OCI-LY3 (cell line): ENCODE results near the gene ADARB1.

ENCODE experiments used
- H2AFZ ChIP-seq: fragments of 200-600, 300-600 bp; shearing (Covaris generic); 2 replicates; pipeline ENCODE4 v1.6.0; 2014; ENCODE audit warnings: antibody characterized with exemption, low read depth, low read length
- H3K27ac ChIP-seq: fragments of 200-600, 300-600 bp; sonication (generic); 2 replicates; pipeline ENCODE4 v1.5.1; 2014; ENCODE audit warnings: mild to moderate bottlenecking, low read length, moderate library complexity, mixed read lengths
- H3K27me3 ChIP-seq: fragments of 200-600, 300-600 bp; sonication (generic); 2 replicates; pipeline ENCODE4 v1.6.1; 2014; ENCODE audit warnings: low read depth, low read length, mixed read lengths
- H3K36me3 ChIP-seq: fragments of 200-600, 300-600 bp; sonication (generic); replicated peaks from 2 replicates; pipeline ENCODE3; 2014; ENCODE audit warnings: low read depth, low read length, mixed read lengths
- H3K4me1 ChIP-seq: fragments of 300-600, 200-600 bp; sonication (generic); 2 replicates; pipeline ENCODE4 v1.6.1; 2014; ENCODE audit warnings: low read length, mixed read lengths
- H3K4me2 ChIP-seq: fragments of 200-600, 300-600 bp; sonication (generic); 2 replicates; pipeline ENCODE4 v1.6.1; 2014; ENCODE audit warnings: low read length, mixed read lengths
- H3K4me3 ChIP-seq: fragments of 300-600, 200-600 bp; sonication (generic); 2 replicates; pipeline ENCODE4 v1.5.1; 2014; ENCODE audit warnings: antibody characterized with exemption, mild to moderate bottlenecking, low read length, moderate library complexity
- H3K79me2 ChIP-seq: fragments of 300-600, 200-600 bp; shearing (Covaris generic); 2 replicates; pipeline ENCODE4 v1.6.1; 2014; ENCODE audit warnings: mild to moderate bottlenecking, low read length, mixed read lengths
- H3K9ac ChIP-seq: fragments of 300-600, 200-600 bp; shearing (Covaris generic); 2 replicates; pipeline ENCODE4 v1.6.0; 2014; ENCODE audit warnings: mild to moderate bottlenecking, low read length, moderate library complexity
- H3K9me3 ChIP-seq: fragments of 200-600, 300-600 bp; shearing (Covaris generic); 2 replicates; pipeline ENCODE4 v1.6.1; 2014; ENCODE audit warnings: low read length, mixed read lengths; ENCODE audit not compliant: insufficient read depth
- H4K20me1 ChIP-seq: fragments of 200-600, 300-600 bp; sonication (generic); 2 replicates; pipeline ENCODE4 v1.6.1; 2016; ENCODE audit warnings: low read length, mixed read lengths; ENCODE audit not compliant: insufficient read depth
- CTCF ChIP-seq: fragments of 200-600, 300-600 bp; sonication (generic); IDR thresholded peaks from 2 replicates; pipeline ENCODE4 v1.5.1; 2014; ENCODE audit warnings: antibody characterized with exemption, low read length, low read depth
- EZH2phosphoT487 ChIP-seq: fragments of 200-600 bp; shearing (Covaris generic); IDR thresholded peaks from 2 replicates; pipeline ENCODE4 v1.6.1; 2018; ENCODE audit warnings: antibody characterized with exemption, mixed run types, low read depth

The ADARB1 gene

GRCh38 chr21:45059121-45059520 is 15.3 kb upstream of the ADARB1 start:
- Histone ChIP-seq H3K27me3 (peaks cover 6% of the 10 kb centered on the region; the same call in 1 of the 2 replicates), H4K20me1 (no peaks in the 10 kb centered on the region), H3K4me2 (no peak overlapping the region), H3K9me3 (no peaks in the 10 kb centered on the region), H3K27ac (no peak overlapping the region), H3K4me3 (no peak overlapping the region), H3K79me2 (no peaks in the 10 kb centered on the region), H3K4me1 (no peaks in the 10 kb centered on the region), H3K36me3 (no peaks in the 10 kb centered on the region), H3K9ac (no peak overlapping the region), H2AFZ (no peak overlapping the region)
- TF ChIP-seq EZH2phosphoT487 (no peak), CTCF (no peak)

GRCh38 chr21:45060089-45060488 is 14.3 kb upstream of the ADARB1 start:
- H3K9me3 ChIP-seq, result no peaks in the 10 kb centered on the region
- peaks cover 6% of the 10 kb centered on the region; the same call in 1 of the 2 replicates for H3K27me3 ChIP-seq
- no peaks in the 10 kb centered on the region for H3K36me3 ChIP-seq
- TF ChIP-seq CTCF (no peak), EZH2phosphoT487 (no peak)
- no peaks in the 10 kb centered on the region for H3K4me1 ChIP-seq
- no peak overlapping the region for H3K4me2 ChIP-seq
- H3K27ac ChIP-seq, result no peak overlapping the region
- no peaks in the 10 kb centered on the region for H4K20me1 ChIP-seq
- H2AFZ ChIP-seq, result no peak overlapping the region
- no peaks in the 10 kb centered on the region for H3K79me2 ChIP-seq
- H3K9ac ChIP-seq, result no peak overlapping the region
- H3K4me3 ChIP-seq, result no peak overlapping the region

- no peaks in the 10 kb centered on the region for H3K9me3 ChIP-seq
- H3K4me3 ChIP-seq, result no peak overlapping the region
- H3K27me3 ChIP-seq, result peaks cover 6% of the 10 kb centered on the region; the same call in 1 of the 2 replicates
- no peak overlapping the region for H2AFZ ChIP-seq
- H4K20me1 ChIP-seq, result no peaks in the 10 kb centered on the region
- H3K27ac ChIP-seq, result no peak overlapping the region
- no peaks in the 10 kb centered on the region for H3K4me1 ChIP-seq
- H3K79me2 ChIP-seq, result no peaks in the 10 kb centered on the region
- no peak overlapping the region for H3K9ac ChIP-seq
- no peak overlapping the region for H3K4me2 ChIP-seq
- no peak for TF ChIP-seq CTCF
- TF ChIP-seq EZH2phosphoT487, result no peak
- H3K36me3 ChIP-seq, result no peaks in the 10 kb centered on the region
These were observed 13.6 kb upstream of the ADARB1 start for GRCh38 chr21:45060675-45061311.

GRCh38 chr21:45064091-45064490 is 10.3 kb upstream of the ADARB1 start:
- Histone ChIP-seq H2AFZ (no peak overlapping the region), H3K79me2 (no peaks in the 10 kb centered on the region), H3K9me3 (no peaks in the 10 kb centered on the region), H3K27me3 (peaks cover 12% of the 10 kb centered on the region), H3K4me3 (no peak overlapping the region), H3K4me1 (no peaks in the 10 kb centered on the region), H3K36me3 (no peaks in the 10 kb centered on the region), H3K9ac (no peak overlapping the region), H3K4me2 (no peak overlapping the region), H3K27ac (no peak overlapping the region), H4K20me1 (no peaks in the 10 kb centered on the region)
- TF ChIP-seq CTCF (no peak), EZH2phosphoT487 (no peak)
